ENCODE measurements around the gene GP9. TPM values are rescaled to one million over a fixed set of nuclear protein-coding genes. Genes with fewer than 3 reads are reported as not detected.

GP9 gene
- total RNA-seq, 1 donor from 2014 or later, result not detected

- TF ChIP-seq CTCF (IDR thresholded peaks at IDR 0.05), result no peak
- no peak for DNase-seq (ENCODE audit: low spot score)
- Mint-ChIP-seq H3K4me3 (ENCODE audit: unreplicated experiment) (no peak overlapping the region), H3K27ac (ENCODE audit: unreplicated experiment) (no peak overlapping the region), H3K9me3 (ENCODE audit: low read depth) (peaks cover 4% of the 10 kb centered on the region), H3K36me3 (ENCODE audit: low read depth) (peaks cover 15% of the 10 kb centered on the region), H3K4me1 (ENCODE audit: low read depth) (no peaks in the 10 kb centered on the region), H3K27me3 (ENCODE audit: low read depth) (no peaks in the 10 kb centered on the region)
Measured at GRCh38 chr3:129095285-129095684, 34.7 kb downstream of the GP9 start.

GRCh38 chr3:129100274-129100673 is 39.7 kb downstream of the GP9 start:
- no peak overlapping the region for H3K4me3 Mint-ChIP-seq (ENCODE audit: unreplicated experiment)
- DNase-seq (ENCODE audit: low spot score), result no peak
- no peaks in the 10 kb centered on the region for H3K27me3 Mint-ChIP-seq (ENCODE audit: low read depth)
- peaks cover 9% of the 10 kb centered on the region for H3K36me3 Mint-ChIP-seq (ENCODE audit: low read depth)
- no peaks in the 10 kb centered on the region for H3K4me1 Mint-ChIP-seq (ENCODE audit: low read depth)
- H3K27ac Mint-ChIP-seq (ENCODE audit: unreplicated experiment), result no peak overlapping the region
- H3K9me3 Mint-ChIP-seq (ENCODE audit: low read depth), result peaks cover 4% of the 10 kb centered on the region
- no peak for TF ChIP-seq CTCF (IDR thresholded peaks at IDR 0.05)

- no peak for DNase-seq (ENCODE audit: low spot score)
- TF ChIP-seq CTCF (IDR thresholded peaks at IDR 0.05), result no peak
- H3K4me1 Mint-ChIP-seq (ENCODE audit: low read depth), result no peaks in the 10 kb centered on the region
- H3K27ac Mint-ChIP-seq (ENCODE audit: unreplicated experiment), result no peak overlapping the region
- no peaks in the 10 kb centered on the region for H3K27me3 Mint-ChIP-seq (ENCODE audit: low read depth)
- peaks cover 4% of the 10 kb centered on the region for H3K9me3 Mint-ChIP-seq (ENCODE audit: low read depth)
- H3K36me3 Mint-ChIP-seq (ENCODE audit: low read depth), result peaks cover 10% of the 10 kb centered on the region
- H3K4me3 Mint-ChIP-seq (ENCODE audit: unreplicated experiment), result no peak overlapping the region
Measured at GRCh38 chr3:129101370-129102138, 41.0 kb downstream of the GP9 start.

DNA sequence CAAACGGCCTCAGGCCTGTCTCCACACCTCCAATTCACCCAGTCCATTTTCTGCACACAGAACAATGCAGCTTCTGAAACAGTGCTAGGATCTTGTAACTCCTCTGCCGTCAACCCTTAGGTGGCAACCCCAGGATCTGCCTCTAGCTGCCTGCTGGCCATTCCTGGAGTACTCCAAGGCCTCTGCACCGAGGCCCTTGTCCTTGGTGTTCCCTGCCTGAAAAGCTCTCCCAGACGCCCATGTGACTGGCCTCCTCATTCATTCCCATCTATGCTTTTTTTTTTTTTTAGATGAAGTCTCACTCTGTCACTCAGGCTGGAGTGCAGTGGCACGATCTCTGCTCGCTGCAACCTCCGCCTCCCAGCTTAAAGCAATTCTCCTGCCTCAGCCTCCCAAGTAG is 42.7 kb downstream of the GP9 start:
- peaks cover 2% of the 10 kb centered on the region for H3K9me3 Mint-ChIP-seq (ENCODE audit: low read depth)
- no peak overlapping the region for H3K27ac Mint-ChIP-seq (ENCODE audit: unreplicated experiment)
- TF ChIP-seq CTCF (IDR thresholded peaks at IDR 0.05), result no peak
- no peak for DNase-seq (ENCODE audit: low spot score)
- H3K4me3 Mint-ChIP-seq (ENCODE audit: unreplicated experiment), result no peak overlapping the region
- no peaks in the 10 kb centered on the region for H3K4me1 Mint-ChIP-seq (ENCODE audit: low read depth)
- no peaks in the 10 kb centered on the region for H3K27me3 Mint-ChIP-seq (ENCODE audit: low read depth)
- peaks cover 9% of the 10 kb centered on the region for H3K36me3 Mint-ChIP-seq (ENCODE audit: low read depth)

- no peaks in the 10 kb centered on the region for H3K4me1 Mint-ChIP-seq (ENCODE audit: low read depth)
- TF ChIP-seq CTCF (IDR thresholded peaks at IDR 0.05), result no peak
- H3K27ac Mint-ChIP-seq (ENCODE audit: unreplicated experiment), result no peak overlapping the region
- H3K9me3 Mint-ChIP-seq (ENCODE audit: low read depth), result no peaks in the 10 kb centered on the region
- DNase-seq (ENCODE audit: low spot score), result no peak
- H3K4me3 Mint-ChIP-seq (ENCODE audit: unreplicated experiment), result no peak overlapping the region
- H3K27me3 Mint-ChIP-seq (ENCODE audit: low read depth), result no peaks in the 10 kb centered on the region
- H3K36me3 Mint-ChIP-seq (ENCODE audit: low read depth), result peaks cover 9% of the 10 kb centered on the region
Measured at GRCh38 chr3:129104051-129104450, 43.5 kb downstream of the GP9 start.

Data from chondrocyte (in vitro differentiated cells).